HL-60 (cell line): ENCODE results near the gene ZNF423.

ENCODE experiments used
- DNase-seq, 2 experiments: peaks; one replicate each; pipeline ENCODE4 v3.0.0-alpha.2; 2010 to 2020; ENCODE audit warnings: low read depth in 1 of 2, low spot score in 1 of 2
- H3K27ac ChIP-seq: fragments of 250-450 bp; sonication (Bioruptor Pico); replicated peaks from 2 replicates; pipeline ENCODE4 v1.5.1; 2020; ENCODE audit warnings: mild to moderate bottlenecking, moderate library complexity
- H3K27me3 ChIP-seq: fragments of 250-450 bp; sonication (Bioruptor Pico); 2 replicates; pipeline ENCODE4 v1.5.1; 2021; ENCODE audit warnings: mild to moderate bottlenecking, moderate library complexity; ENCODE audit not compliant: insufficient read depth, poor library complexity, severe bottlenecking
- H3K4me3 ChIP-seq: replicated peaks from 2 replicates; pipeline ENCODE4 v1.5.1; 2011; ENCODE audit warnings: mild to moderate bottlenecking, control low read depth, low read length; ENCODE audit not compliant: insufficient read depth
- GABPA ChIP-seq: IDR thresholded peaks from 2 replicates; pipeline ENCODE4 v1.6.1; 2012; ENCODE audit warnings: low read depth
- POLR2AphosphoS5 ChIP-seq: IDR thresholded peaks from 2 replicates; pipeline ENCODE4 v1.6.1; 2012; ENCODE audit warnings: low read depth
- SPI1 ChIP-seq: IDR thresholded peaks from 2 replicates; pipeline ENCODE4 v1.6.1; 2012; ENCODE audit warnings: low read depth, mild to moderate bottlenecking, borderline replicate concordance
- TF ChIP-seq, protein P1 (sequence below): IDR thresholded peaks from one replicate; pipeline ENCODE4 v1.5.1; 2011; ENCODE audit warnings: low read length, control low read depth, inconsistent platforms; ENCODE audit not compliant: insufficient read depth
- TF ChIP-seq, protein P2 (sequence below): IDR thresholded peaks from 2 replicates; pipeline ENCODE4 v1.6.1; 2012; ENCODE audit warnings: low read depth; ENCODE audit not compliant: insufficient replicate concordance

The ZNF423 gene

GRCh38 chr16:49498264-49498663, 357.6 kb downstream of the ZNF423 start:
- Histone ChIP-seq H3K27me3 (no peaks in the 10 kb centered on the region), H3K4me3 (no peak overlapping the region), H3K27ac (no peak overlapping the region)
- no peak for TF ChIP-seq GABPA
- no peak for DNase-seq

DNA sequence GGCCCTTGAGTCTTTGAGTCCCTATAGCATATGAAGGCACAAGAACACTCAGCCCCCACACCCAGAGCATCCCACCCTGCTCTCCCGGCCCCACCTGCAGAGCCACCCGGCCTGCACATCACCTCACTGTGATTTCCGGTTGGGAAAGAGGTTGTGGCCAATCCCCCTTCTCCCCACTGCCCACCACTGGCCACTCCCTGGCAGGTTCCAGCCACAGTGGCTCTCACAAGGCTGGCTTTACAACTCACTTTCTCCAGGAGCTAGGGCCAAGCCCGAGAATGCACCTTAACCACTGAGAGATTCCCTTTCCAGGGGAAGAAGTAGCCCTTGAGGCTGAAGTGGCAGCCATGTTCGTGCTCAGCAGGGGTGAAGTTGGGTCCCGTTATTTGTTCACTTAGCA, 358.4 kb downstream of the ZNF423 start:
- no peak overlapping the region for H3K4me3 ChIP-seq
- DNase-seq = no peak
- no peaks in the 10 kb centered on the region for H3K27me3 ChIP-seq
- no peak overlapping the region for H3K27ac ChIP-seq
- TF ChIP-seq, protein P1, sequence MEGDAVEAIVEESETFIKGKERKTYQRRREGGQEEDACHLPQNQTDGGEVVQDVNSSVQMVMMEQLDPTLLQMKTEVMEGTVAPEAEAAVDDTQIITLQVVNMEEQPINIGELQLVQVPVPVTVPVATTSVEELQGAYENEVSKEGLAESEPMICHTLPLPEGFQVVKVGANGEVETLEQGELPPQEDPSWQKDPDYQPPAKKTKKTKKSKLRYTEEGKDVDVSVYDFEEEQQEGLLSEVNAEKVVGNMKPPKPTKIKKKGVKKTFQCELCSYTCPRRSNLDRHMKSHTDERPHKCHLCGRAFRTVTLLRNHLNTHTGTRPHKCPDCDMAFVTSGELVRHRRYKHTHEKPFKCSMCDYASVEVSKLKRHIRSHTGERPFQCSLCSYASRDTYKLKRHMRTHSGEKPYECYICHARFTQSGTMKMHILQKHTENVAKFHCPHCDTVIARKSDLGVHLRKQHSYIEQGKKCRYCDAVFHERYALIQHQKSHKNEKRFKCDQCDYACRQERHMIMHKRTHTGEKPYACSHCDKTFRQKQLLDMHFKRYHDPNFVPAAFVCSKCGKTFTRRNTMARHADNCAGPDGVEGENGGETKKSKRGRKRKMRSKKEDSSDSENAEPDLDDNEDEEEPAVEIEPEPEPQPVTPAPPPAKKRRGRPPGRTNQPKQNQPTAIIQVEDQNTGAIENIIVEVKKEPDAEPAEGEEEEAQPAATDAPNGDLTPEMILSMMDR = no peak
- TF ChIP-seq GABPA = no peak
- no peak for TF ChIP-seq SPI1
- no peak for TF ChIP-seq POLR2AphosphoS5
- TF ChIP-seq, protein P2, sequence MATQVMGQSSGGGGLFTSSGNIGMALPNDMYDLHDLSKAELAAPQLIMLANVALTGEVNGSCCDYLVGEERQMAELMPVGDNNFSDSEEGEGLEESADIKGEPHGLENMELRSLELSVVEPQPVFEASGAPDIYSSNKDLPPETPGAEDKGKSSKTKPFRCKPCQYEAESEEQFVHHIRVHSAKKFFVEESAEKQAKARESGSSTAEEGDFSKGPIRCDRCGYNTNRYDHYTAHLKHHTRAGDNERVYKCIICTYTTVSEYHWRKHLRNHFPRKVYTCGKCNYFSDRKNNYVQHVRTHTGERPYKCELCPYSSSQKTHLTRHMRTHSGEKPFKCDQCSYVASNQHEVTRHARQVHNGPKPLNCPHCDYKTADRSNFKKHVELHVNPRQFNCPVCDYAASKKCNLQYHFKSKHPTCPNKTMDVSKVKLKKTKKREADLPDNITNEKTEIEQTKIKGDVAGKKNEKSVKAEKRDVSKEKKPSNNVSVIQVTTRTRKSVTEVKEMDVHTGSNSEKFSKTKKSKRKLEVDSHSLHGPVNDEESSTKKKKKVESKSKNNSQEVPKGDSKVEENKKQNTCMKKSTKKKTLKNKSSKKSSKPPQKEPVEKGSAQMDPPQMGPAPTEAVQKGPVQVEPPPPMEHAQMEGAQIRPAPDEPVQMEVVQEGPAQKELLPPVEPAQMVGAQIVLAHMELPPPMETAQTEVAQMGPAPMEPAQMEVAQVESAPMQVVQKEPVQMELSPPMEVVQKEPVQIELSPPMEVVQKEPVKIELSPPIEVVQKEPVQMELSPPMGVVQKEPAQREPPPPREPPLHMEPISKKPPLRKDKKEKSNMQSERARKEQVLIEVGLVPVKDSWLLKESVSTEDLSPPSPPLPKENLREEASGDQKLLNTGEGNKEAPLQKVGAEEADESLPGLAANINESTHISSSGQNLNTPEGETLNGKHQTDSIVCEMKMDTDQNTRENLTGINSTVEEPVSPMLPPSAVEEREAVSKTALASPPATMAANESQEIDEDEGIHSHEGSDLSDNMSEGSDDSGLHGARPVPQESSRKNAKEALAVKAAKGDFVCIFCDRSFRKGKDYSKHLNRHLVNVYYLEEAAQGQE = no peak

GRCh38 chr16:49496656-49497055, 359.3 kb downstream of the ZNF423 start:
- TF ChIP-seq POLR2AphosphoS5 = no peak
- TF ChIP-seq, protein P1 = no peak
- TF ChIP-seq, protein P2 = no peak
- no peak for TF ChIP-seq SPI1
- no peak for TF ChIP-seq GABPA
- no peaks in the 10 kb centered on the region for H3K27me3 ChIP-seq
- no peak for DNase-seq
- H3K27ac ChIP-seq = no peak overlapping the region
- H3K4me3 ChIP-seq = no peak overlapping the region

DNA sequence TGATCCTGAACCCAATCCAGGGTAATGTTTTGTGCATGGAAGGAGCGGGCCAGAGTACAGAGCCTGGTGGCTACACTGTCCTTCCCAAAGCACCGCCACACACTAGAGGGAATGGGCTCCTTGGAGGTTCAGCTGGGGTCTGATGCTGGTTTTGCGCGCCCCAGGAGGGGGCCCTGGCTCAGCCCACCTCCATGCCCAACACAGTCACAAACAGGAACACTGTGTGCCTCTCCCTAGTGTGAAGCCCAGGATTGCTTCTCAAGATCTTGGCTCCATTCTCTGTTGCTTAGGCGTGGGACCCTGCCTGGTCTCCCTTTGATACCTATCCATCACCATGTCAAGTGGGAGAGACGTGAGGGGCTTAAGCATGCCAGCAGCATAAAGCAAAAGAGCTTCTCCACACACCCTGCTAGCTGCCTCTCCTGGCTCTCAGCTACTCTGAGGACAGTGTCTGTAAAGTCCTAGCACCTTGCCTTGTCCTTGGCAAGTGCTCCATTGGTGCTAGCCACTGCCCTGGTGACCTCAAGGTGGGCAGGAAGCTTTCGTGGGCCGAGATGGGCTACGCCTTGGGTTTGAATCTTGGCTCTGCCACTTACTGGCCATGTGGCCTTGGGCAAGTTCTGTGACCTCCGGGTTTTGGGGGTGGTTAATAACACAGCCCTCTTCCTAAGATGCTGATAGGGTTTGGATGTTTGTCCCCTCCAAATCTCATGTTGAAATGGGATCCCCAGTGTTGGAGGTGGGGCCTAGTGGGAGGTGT, 360.1 kb downstream of the ZNF423 start:
- Histone ChIP-seq H3K27ac (no peak overlapping the region), H3K27me3 (no peaks in the 10 kb centered on the region), H3K4me3 (no peak overlapping the region)
- TF ChIP-seq SPI1 (no peak), POLR2AphosphoS5 (no peak), GABPA (no peak)
- TF ChIP-seq, protein P1 = no peak
- TF ChIP-seq, protein P2 = no peak
- no peak for DNase-seq
